CD14-positive monocyte (primary cell): ENCODE results near the gene GCSAM. TPM values are rescaled to one million over a fixed set of nuclear protein-coding genes. Genes with fewer than 3 reads are reported as not detected.

ENCODE experiments used
- DNase-seq, 3 donors: peaks; one replicate each; pipeline ENCODE4 v3.0.0-alpha.2; 2011 to 2022
- H2AFZ ChIP-seq: 2 replicates; pipeline ENCODE4 v1.6.0; 2012; ENCODE audit warnings: mild to moderate bottlenecking, low read depth, low read length, inconsistent platforms; ENCODE audit not compliant: insufficient read depth, poor library complexity, severe bottlenecking
- H3K27ac ChIP-seq, 2 donors: 1 replicate in 1 of 2; 2 replicates in 1 of 2; pipeline ENCODE4 v1.5.1; 2012 to 2013; ENCODE audit warnings: low read length in 2 of 2, control low read depth in 1 of 2, inconsistent platforms in 1 of 2, low read depth in 1 of 2, mild to moderate bottlenecking in 1 of 2
- H3K27me3 ChIP-seq, 2 donors: one replicate each; pipeline versions ENCODE4 v1.6.0 to v1.6.1; 2011 to 2013; ENCODE audit warnings: low read length in 2 of 2; ENCODE audit not compliant: control insufficient read depth in 2 of 2, insufficient read depth in 2 of 2
- H3K36me3 ChIP-seq, 2 donors: replicated peaks in 1 of 2; 1 replicate in 1 of 2; 2 replicates in 1 of 2; pipeline versions ENCODE4 v1.5.1 to v1.6.1; 2012 to 2013; ENCODE audit warnings: low read length in 2 of 2, control low read depth in 1 of 2, inconsistent platforms in 1 of 2, mild to moderate bottlenecking in 1 of 2; ENCODE audit not compliant: insufficient read depth in 2 of 2, control insufficient read depth in 1 of 2
- H3K4me1 ChIP-seq, 2 donors: 1 replicate in 1 of 2; 2 replicates in 1 of 2; pipeline versions ENCODE4 v1.5.1 to v1.6.1; 2012 to 2013; ENCODE audit warnings: low read length in 2 of 2, control low read depth in 1 of 2, inconsistent platforms in 1 of 2, mild to moderate bottlenecking in 1 of 2, moderate library complexity in 1 of 2; ENCODE audit not compliant: insufficient read depth in 2 of 2, control insufficient read depth in 1 of 2
- H3K4me2 ChIP-seq: replicated peaks from 2 replicates; pipeline ENCODE3; 2012; ENCODE audit warnings: low read length, moderate library complexity, mild to moderate bottlenecking; ENCODE audit not compliant: poor library complexity, severe bottlenecking; ENCODE audit errors: extremely low read depth
- H3K4me3 ChIP-seq, 3 experiments: fragments of 200-600 bp in 1 of 3; sonication (generic) in 1 of 3; replicated peaks in 1 of 3; 1 replicate in 2 of 3; 2 replicates in 1 of 3; pipeline ENCODE4 v1.5.1; 2011 to 2013; ENCODE audit warnings: low read length in 3 of 3, mild to moderate bottlenecking in 3 of 3, control low read depth in 2 of 3, low read depth in 2 of 3, inconsistent platforms in 1 of 3, moderate library complexity in 1 of 3
- H3K79me2 ChIP-seq: 2 replicates; pipeline ENCODE4 v1.6.0; 2012; ENCODE audit warnings: mild to moderate bottlenecking, control low read depth, inconsistent platforms, low read length, moderate library complexity; ENCODE audit not compliant: insufficient read depth
- H3K9ac ChIP-seq: 2 replicates; pipeline ENCODE4 v1.6.0; 2017; ENCODE audit warnings: low read length, mild to moderate bottlenecking; ENCODE audit not compliant: insufficient read depth, poor library complexity, severe bottlenecking
- H3K9me3 ChIP-seq, 2 donors: replicated peaks in 1 of 2; 1 replicate in 1 of 2; 2 replicates in 1 of 2; pipeline versions ENCODE4 v1.5.1 to v1.6.1; 2012 to 2013; ENCODE audit warnings: low read length in 2 of 2, control low read depth in 1 of 2; ENCODE audit not compliant: control insufficient read depth in 1 of 2, insufficient read depth in 1 of 2
- H4K20me1 ChIP-seq: 2 replicates; pipeline ENCODE4 v1.6.0; 2012; ENCODE audit warnings: mild to moderate bottlenecking, low read length, control low read depth, moderate library complexity; ENCODE audit not compliant: insufficient read depth
- H3K27ac Mint-ChIP-seq, 7 donors: one replicate each; pipeline ENCODE4 v1.8.0; 2020; ENCODE audit warnings: mild to moderate bottlenecking in 7 of 7, mixed read lengths in 7 of 7, moderate library complexity in 6 of 7, inconsistent platforms in 2 of 7
- H3K27me3 Mint-ChIP-seq, 3 donors: one replicate each; pipeline ENCODE4 v1.8.0; 2021 to 2022; ENCODE audit warnings: low read depth in 3 of 3, mild to moderate bottlenecking in 3 of 3, mixed read lengths in 3 of 3, moderate library complexity in 3 of 3, inconsistent platforms in 1 of 3
- H3K36me3 Mint-ChIP-seq, 2 donors: one replicate each; pipeline ENCODE4 v1.8.0; 2020; ENCODE audit warnings: mixed read lengths in 2 of 2, inconsistent platforms in 1 of 2, mild to moderate bottlenecking in 1 of 2
- H3K4me1 Mint-ChIP-seq: one replicate; pipeline ENCODE4 v1.8.0; 2020; ENCODE audit warnings: mild to moderate bottlenecking, mixed read lengths
- H3K4me3 Mint-ChIP-seq, 2 donors: one replicate each; pipeline ENCODE4 v1.8.0; 2020; ENCODE audit warnings: mild to moderate bottlenecking in 2 of 2, mixed read lengths in 2 of 2, moderate library complexity in 1 of 2
- H3K9me3 Mint-ChIP-seq, 7 donors: one replicate each; pipeline ENCODE4 v1.8.0; 2020 to 2022; ENCODE audit warnings: mixed read lengths in 7 of 7, mild to moderate bottlenecking in 6 of 7, moderate library complexity in 6 of 7, inconsistent platforms in 2 of 7
- CTCF ChIP-seq: fragments of 200-600 bp; IDR thresholded peaks from one replicate; pipeline ENCODE4 v1.8.0; 2022; ENCODE audit warnings: antibody characterized with exemption, mild to moderate bottlenecking
- WGBS: methylation state at CpG from one replicate; pipeline ENCODE4 v1.1.5; 2013; ENCODE audit warnings: missing lambda C conversion rate; ENCODE audit not compliant: insufficient coverage; 5-methylcytosine and 5-hydroxymethylcytosine counted together
- intact Hi-C, 2 donors: fragments of 100-400 bp; cut with micrococcal nuclease; formaldehyde crosslinking; loops; one replicate each; pipeline versions ENCODE4 v1.15.0 to v1.15.1; 2023
- polyA plus RNA-seq, 3 donors: library from polyadenylated mRNA; depleted of rRNA in 1 of 3; unstranded in 2 of 3; stranded (reverse) in 1 of 3; fragments of 300-500 nt in 2 of 3; fragments of >200 nt in 1 of 3; fragmentation: Illumina TruSeq in 2 of 3; gene quantifications; 1 replicate in 2 of 3; 2 replicates in 1 of 3; pipeline ENCODE4 v1.2.3, GENCODE V29; 2012 to 2021

The GCSAM gene
- polyA plus RNA-seq, 3 donors, result 0.10 to 0.16 TPM; not detected in 1

DNA sequence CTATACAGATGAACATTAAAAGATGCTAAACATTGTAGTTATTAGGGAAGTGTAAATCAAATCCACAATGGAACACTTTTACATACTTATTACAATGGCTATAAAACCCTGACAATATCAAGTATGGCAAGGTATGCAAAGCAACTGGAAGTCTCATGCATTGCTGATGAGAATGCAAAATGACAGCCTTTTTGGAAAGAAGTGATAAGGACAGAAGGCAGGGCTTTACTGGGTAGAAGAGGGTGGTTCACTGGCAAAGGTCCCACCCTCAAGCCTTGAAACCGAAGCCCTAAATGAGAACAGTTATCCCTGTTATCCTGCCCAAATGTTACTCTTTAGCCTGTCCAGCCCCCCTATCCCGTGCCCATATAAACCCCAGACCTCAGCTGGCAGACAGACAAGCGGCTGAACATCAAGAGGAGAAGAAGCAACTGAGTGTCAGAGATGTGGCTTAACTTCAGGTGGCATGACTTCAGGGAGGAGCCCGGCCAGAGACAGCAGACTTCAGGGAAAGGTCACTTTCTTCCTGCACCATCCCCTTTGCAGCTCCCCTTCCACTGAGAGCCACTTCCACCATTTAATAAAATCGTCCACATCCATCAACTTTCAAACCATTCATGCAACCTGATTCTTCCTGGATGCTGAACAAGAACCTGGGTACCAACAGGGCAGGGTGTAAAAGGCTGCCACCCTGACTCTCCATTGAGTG is 732 bp upstream of the GCSAM start:
- H3K4me2 ChIP-seq, result peak overlapping the region; percentile 37
- no peaks in the 10 kb centered on the region for H3K36me3 Mint-ChIP-seq
- H3K27me3 ChIP-seq, result no peaks in the 10 kb centered on the region
- 100% methylated on average over 2 of the region's 5 CpGs for WGBS
- TF ChIP-seq CTCF, result no peak
- no peak overlapping the region for H3K9ac ChIP-seq
- peak overlapping the region; percentile 9 for H2AFZ ChIP-seq
- H3K36me3 ChIP-seq, result no peaks in the 10 kb centered on the region
- H3K27me3 Mint-ChIP-seq, result peaks cover 0 to 4% (median 0%) of the 10 kb centered on the region in 3 donors
- no peaks in the 10 kb centered on the region for H3K9me3 Mint-ChIP-seq
- H3K4me1 ChIP-seq, result peaks cover 23 to 41% of the 10 kb centered on the region in 2 donors
- no peak for DNase-seq
- intact Hi-C loops, result no loop called here
- peak overlapping the region in 1 of 2 donors; percentile 60 for H3K4me3 Mint-ChIP-seq
- peak overlapping the region in 1 of 7 donors; percentile 83 for H3K27ac Mint-ChIP-seq
- H3K27ac ChIP-seq, result peak overlapping the region in 1 of 2 donors; percentile 72
- H4K20me1 ChIP-seq, result no peaks in the 10 kb centered on the region
- H3K9me3 ChIP-seq, result no peaks in the 10 kb centered on the region
- H3K79me2 ChIP-seq, result no peaks in the 10 kb centered on the region
- peak overlapping the region in 1 of 3 experiments; percentile 19 for H3K4me3 ChIP-seq
- peaks cover 49% of the 10 kb centered on the region for H3K4me1 Mint-ChIP-seq

DNA sequence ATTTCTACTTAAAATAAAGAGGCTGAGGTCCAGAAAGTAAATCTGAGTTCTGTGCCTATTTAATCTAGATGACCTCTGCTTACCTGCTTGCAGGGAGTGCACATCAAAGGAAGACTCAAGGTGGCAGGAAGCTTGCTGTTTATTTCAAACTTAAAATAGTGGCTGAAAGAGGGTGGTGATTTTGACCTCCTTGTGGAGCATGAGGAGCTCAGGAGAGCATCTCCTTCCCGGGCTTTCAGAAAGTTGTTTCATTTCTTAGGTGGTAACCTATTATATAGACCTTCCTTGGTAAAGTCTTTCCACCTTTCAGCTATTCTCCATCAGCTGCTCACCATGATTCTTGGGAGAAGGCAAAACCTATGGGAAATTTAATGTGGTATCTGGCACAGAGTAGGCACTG is 494 bp downstream of the GCSAM start:
- H3K9me3 ChIP-seq, result no peaks in the 10 kb centered on the region
- peaks cover 0 to 4% (median 0%) of the 10 kb centered on the region in 3 donors for H3K27me3 Mint-ChIP-seq
- peak overlapping the region; percentile 19 for H2AFZ ChIP-seq
- WGBS, result no CpG with 5 or more reads among the region's 1 CpG
- H3K4me3 ChIP-seq, result peak overlapping the region in 1 of 3 experiments; percentile 19
- peaks cover 20 to 41% of the 10 kb centered on the region in 2 donors for H3K4me1 ChIP-seq
- peak overlapping the region; percentile 60 to 90 (median 86) for H3K27ac Mint-ChIP-seq
- H3K9me3 Mint-ChIP-seq, result no peaks in the 10 kb centered on the region
- no peak overlapping the region for H3K9ac ChIP-seq
- H3K27ac ChIP-seq, result peak overlapping the region; percentile 39 to 72
- H3K36me3 Mint-ChIP-seq, result no peaks in the 10 kb centered on the region
- no peaks in the 10 kb centered on the region for H3K36me3 ChIP-seq
- no peak for TF ChIP-seq CTCF
- H4K20me1 ChIP-seq, result no peaks in the 10 kb centered on the region
- H3K4me1 Mint-ChIP-seq, result peaks cover 50% of the 10 kb centered on the region
- intact Hi-C loops, result no loop called here
- peak overlapping the region in 1 of 2 donors; percentile 60 for H3K4me3 Mint-ChIP-seq
- H3K79me2 ChIP-seq, result no peaks in the 10 kb centered on the region
- H3K4me2 ChIP-seq, result peak overlapping the region; percentile 37
- no peaks in the 10 kb centered on the region for H3K27me3 ChIP-seq
- no peak for DNase-seq
